NCI-H446 treated with DMSO at 0.1 percent for 48 hours (cell line): ENCODE data around the gene CHDH.

ENCODE experiments used
- DNase-seq: peaks from one replicate; lab custom pipeline; 2025; lab: John Stamatoyannopoulos, UW

Gene CHDH

GRCh38 chr3:53789459-53789858, 56.8 kb downstream of the CHDH start:
- no peak for DNase-seq

- no peak for DNase-seq
Observed at GRCh38 chr3:53788038-53788437, 58.2 kb downstream of the CHDH start.

- DNase-seq: no peak
Observed at GRCh38 chr3:53787016-53787415, 59.2 kb downstream of the CHDH start.

- DNase-seq: no peak
Observed at GRCh38 chr3:53780806-53781205, 65.4 kb downstream of the CHDH start.

- DNase-seq: no peak
Observed at GRCh38 chr3:53780171-53780570, 66.0 kb downstream of the CHDH start.

GRCh38 chr3:53778153-53778552, 68.1 kb downstream of the CHDH start:
- DNase-seq: no peak

GRCh38 chr3:53777468-53777867, 68.8 kb downstream of the CHDH start:
- no peak for DNase-seq

- DNase-seq: no peak
Observed at GRCh38 chr3:53776494-53777101, 69.6 kb downstream of the CHDH start.

- no peak for DNase-seq
Observed at GRCh38 chr3:53775834-53776251, 70.4 kb downstream of the CHDH start.

GRCh38 chr3:53775018-53775417, 71.2 kb downstream of the CHDH start:
- no peak for DNase-seq

- no peak for DNase-seq
Observed at GRCh38 chr3:53774414-53774813, 71.8 kb downstream of the CHDH start.

GRCh38 chr3:53773611-53774368, 72.4 kb downstream of the CHDH start:
- no peak for DNase-seq

GRCh38 chr3:53773021-53773436, 73.2 kb downstream of the CHDH start:
- no peak for DNase-seq

- no peak for DNase-seq
Observed at GRCh38 chr3:53772562-53772961, 73.7 kb downstream of the CHDH start.

- no peak for DNase-seq
Observed at GRCh38 chr3:53768478-53769459, 77.5 kb downstream of the CHDH start.

- DNase-seq: no peak
Observed at GRCh38 chr3:53766706-53767105, 79.5 kb downstream of the CHDH start.

- DNase-seq: no peak
Observed at GRCh38 chr3:53765753-53766152, 80.5 kb downstream of the CHDH start.

GRCh38 chr3:53764026-53764775, 82.0 kb downstream of the CHDH start:
- DNase-seq: no peak

- no peak for DNase-seq
Observed at GRCh38 chr3:53763353-53763752, 82.9 kb downstream of the CHDH start.
